PC-3 (cell line): ENCODE results near the gene PEX11B.

Experiments
- EZH2 ChIP-seq: fragments of 300-600 bp; sonication (generic); IDR thresholded peaks from one replicate; pipeline ENCODE4 v1.6.1; 2017; ENCODE audit warnings: antibody characterized with exemption, mild to moderate bottlenecking, low read length; ENCODE audit not compliant: unreplicated experiment
- EZH2phosphoT487 ChIP-seq: fragments of 300-600 bp; sonication (generic); IDR thresholded peaks from 2 replicates; pipeline ENCODE4 v1.6.1; 2018; ENCODE audit warnings: mild to moderate bottlenecking, antibody characterized with exemption, low read length, borderline replicate concordance
- TF ChIP-seq, protein P1 (sequence below): fragments of 300-600 bp; sonication (generic); conservative IDR thresholded peaks from 2 replicates; pipeline ENCODE4 v1.5.1; 2017; ENCODE audit warnings: antibody characterized with exemption, low read depth, mild to moderate bottlenecking, low read length

DNA sequence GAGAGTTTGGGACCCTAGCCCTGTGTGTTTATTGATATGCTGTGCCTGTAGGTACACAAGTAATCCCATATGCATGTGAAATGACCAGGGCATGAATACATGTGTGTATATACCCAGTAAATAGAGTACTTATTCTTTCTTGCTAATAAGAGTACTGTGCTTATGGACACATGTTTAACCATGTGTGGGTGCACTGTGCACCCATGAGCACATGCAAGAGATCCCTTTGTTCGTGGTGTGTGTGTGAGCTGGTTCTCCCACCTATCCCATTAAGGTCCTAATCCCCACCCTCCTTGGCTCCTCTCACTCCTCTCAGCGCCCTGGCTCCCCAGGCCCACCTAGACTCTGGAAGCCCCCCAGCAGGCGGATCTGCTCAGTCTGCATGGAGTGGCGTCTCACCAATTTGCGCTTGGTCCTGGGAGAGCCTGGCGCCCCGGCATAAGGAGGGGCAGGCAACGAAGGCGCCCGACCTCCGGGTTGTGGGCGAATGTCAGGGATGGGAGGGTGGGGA, 41.5 kb upstream of the PEX11B start:
- TF ChIP-seq, protein P1, sequence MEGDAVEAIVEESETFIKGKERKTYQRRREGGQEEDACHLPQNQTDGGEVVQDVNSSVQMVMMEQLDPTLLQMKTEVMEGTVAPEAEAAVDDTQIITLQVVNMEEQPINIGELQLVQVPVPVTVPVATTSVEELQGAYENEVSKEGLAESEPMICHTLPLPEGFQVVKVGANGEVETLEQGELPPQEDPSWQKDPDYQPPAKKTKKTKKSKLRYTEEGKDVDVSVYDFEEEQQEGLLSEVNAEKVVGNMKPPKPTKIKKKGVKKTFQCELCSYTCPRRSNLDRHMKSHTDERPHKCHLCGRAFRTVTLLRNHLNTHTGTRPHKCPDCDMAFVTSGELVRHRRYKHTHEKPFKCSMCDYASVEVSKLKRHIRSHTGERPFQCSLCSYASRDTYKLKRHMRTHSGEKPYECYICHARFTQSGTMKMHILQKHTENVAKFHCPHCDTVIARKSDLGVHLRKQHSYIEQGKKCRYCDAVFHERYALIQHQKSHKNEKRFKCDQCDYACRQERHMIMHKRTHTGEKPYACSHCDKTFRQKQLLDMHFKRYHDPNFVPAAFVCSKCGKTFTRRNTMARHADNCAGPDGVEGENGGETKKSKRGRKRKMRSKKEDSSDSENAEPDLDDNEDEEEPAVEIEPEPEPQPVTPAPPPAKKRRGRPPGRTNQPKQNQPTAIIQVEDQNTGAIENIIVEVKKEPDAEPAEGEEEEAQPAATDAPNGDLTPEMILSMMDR: no peak
- TF ChIP-seq EZH2 (no peak), EZH2phosphoT487 (no peak)
